Measurements from ENCODE around the gene CPLANE2. TPM values are rescaled to one million over a fixed set of nuclear protein-coding genes. Genes with fewer than 3 reads are reported as not detected.

The CPLANE2 gene
- total RNA-seq, 1 donor from 2014 or later = 8.6 TPM

- no peak overlapping the region for H3K9ac ChIP-seq (ENCODE audit: low read length)
- H3K4me3 Mint-ChIP-seq (ENCODE audit: unreplicated experiment) = no peak overlapping the region
- no peaks in the 10 kb centered on the region for H3K9me3 ChIP-seq (ENCODE audit: insufficient read depth, low read depth, low read length)
- peaks cover 6% of the 10 kb centered on the region for H3K4me1 Mint-ChIP-seq (ENCODE audit: low read depth, unreplicated experiment)
- H4K20me1 ChIP-seq (ENCODE audit: insufficient read depth, low read length) = no peaks in the 10 kb centered on the region
- H3K9me3 Mint-ChIP-seq (ENCODE audit: unreplicated experiment) = no peaks in the 10 kb centered on the region
- H3K27ac ChIP-seq (ENCODE audit: low read depth, low read length) = no peak overlapping the region
- no peak overlapping the region for H2AFZ ChIP-seq (ENCODE audit: low read depth, low read length)
- H3K4me1 ChIP-seq (ENCODE audit: insufficient read depth, low read length) = peaks cover 12% of the 10 kb centered on the region
- FAIRE-seq (no peak), DNase-seq (ENCODE audit: low read depth) (no peak)
- H3K27me3 Mint-ChIP-seq (ENCODE audit: low read depth, unreplicated experiment) = peaks cover 6% of the 10 kb centered on the region
- H3K36me3 Mint-ChIP-seq (ENCODE audit: low read depth, unreplicated experiment) = no peaks in the 10 kb centered on the region
- H3K27me3 ChIP-seq (ENCODE audit: insufficient read depth, low read length) = no peaks in the 10 kb centered on the region
- H3K4me2 ChIP-seq (ENCODE audit: low read length) = peak overlapping the region; percentile 6
- no peak for TF ChIP-seq CTCF (IDR thresholded peaks at IDR 0.05; ENCODE audit: insufficient read depth, low read depth, low read length)
- TF ChIP-seq EZH2 (IDR thresholded peaks at IDR 0.05; ENCODE audit: insufficient read depth, low read length) = no peak
- H3K27ac Mint-ChIP-seq (ENCODE audit: unreplicated experiment) = no peak overlapping the region
- no peaks in the 10 kb centered on the region for H3K36me3 ChIP-seq (ENCODE audit: insufficient read depth, low read length)
- H3K79me2 ChIP-seq (ENCODE audit: insufficient read depth, low read length) = no peaks in the 10 kb centered on the region
- H3K4me3 ChIP-seq (ENCODE audit: insufficient read depth, low read depth, low read length) = no peak overlapping the region
Observed at GRCh38 chr1:16189921-16190621, 46.9 kb downstream of the CPLANE2 start.

- Histone ChIP-seq H2AFZ (ENCODE audit: low read depth, low read length) (no peak overlapping the region), H3K4me3 (ENCODE audit: insufficient read depth, low read depth, low read length) (no peak overlapping the region)
- no peak overlapping the region for H3K27ac Mint-ChIP-seq (ENCODE audit: unreplicated experiment)
Observed at GRCh38 chr1:16189003-16189402, 48.0 kb downstream of the CPLANE2 start.

More at GRCh38 chr1:16189003-16189402, 48.0 kb downstream of the CPLANE2 start:
- H3K4me3 Mint-ChIP-seq (ENCODE audit: unreplicated experiment) = peak overlapping the region; percentile 29
- no peaks in the 10 kb centered on the region for H3K9me3 ChIP-seq (ENCODE audit: insufficient read depth, low read depth, low read length)
- FAIRE-seq = no peak
- peaks cover 6% of the 10 kb centered on the region for H3K4me1 Mint-ChIP-seq (ENCODE audit: low read depth, unreplicated experiment)
- no peaks in the 10 kb centered on the region for H3K36me3 ChIP-seq (ENCODE audit: insufficient read depth, low read length)
- no peak for DNase-seq (ENCODE audit: low read depth)
- no peak overlapping the region for H3K9ac ChIP-seq (ENCODE audit: low read length)
- no peak for TF ChIP-seq CTCF (IDR thresholded peaks at IDR 0.05; ENCODE audit: insufficient read depth, low read depth, low read length)
- TF ChIP-seq EZH2 (IDR thresholded peaks at IDR 0.05; ENCODE audit: insufficient read depth, low read length) = no peak
- H3K27ac ChIP-seq (ENCODE audit: low read depth, low read length) = no peak overlapping the region
- H3K4me2 ChIP-seq (ENCODE audit: low read length) = peak overlapping the region; percentile 25
- H3K79me2 ChIP-seq (ENCODE audit: insufficient read depth, low read length) = no peaks in the 10 kb centered on the region
- H3K4me1 ChIP-seq (ENCODE audit: insufficient read depth, low read length) = peaks cover 12% of the 10 kb centered on the region
- no peaks in the 10 kb centered on the region for H4K20me1 ChIP-seq (ENCODE audit: insufficient read depth, low read length)
- H3K9me3 Mint-ChIP-seq (ENCODE audit: unreplicated experiment) = no peaks in the 10 kb centered on the region
- no peaks in the 10 kb centered on the region for H3K27me3 ChIP-seq (ENCODE audit: insufficient read depth, low read length)
- H3K27me3 Mint-ChIP-seq (ENCODE audit: low read depth, unreplicated experiment) = peaks cover 6% of the 10 kb centered on the region
- no peaks in the 10 kb centered on the region for H3K36me3 Mint-ChIP-seq (ENCODE audit: low read depth, unreplicated experiment)
